Measurements from ENCODE around the gene SPTSSB.

SPTSSB gene, protein sequence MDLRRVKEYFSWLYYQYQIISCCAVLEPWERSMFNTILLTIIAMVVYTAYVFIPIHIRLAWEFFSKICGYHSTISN

GRCh38 chr3:161371441-161372320 is at the start of gene SPTSSB:
SPTSSB (minus strand) TSS chr3:161371517; CDS start chr3:161346323, 25,194 bp downstream.
- no peak within 1 kb of the TSS for H3K27ac ChIP-seq
- in situ Hi-C loops (cut with HindIII; ENCODE audit: low pct_ligation_motif_present, low sequenced_read_pairs) = no loop called here
- TF ChIP-seq, protein P1, sequence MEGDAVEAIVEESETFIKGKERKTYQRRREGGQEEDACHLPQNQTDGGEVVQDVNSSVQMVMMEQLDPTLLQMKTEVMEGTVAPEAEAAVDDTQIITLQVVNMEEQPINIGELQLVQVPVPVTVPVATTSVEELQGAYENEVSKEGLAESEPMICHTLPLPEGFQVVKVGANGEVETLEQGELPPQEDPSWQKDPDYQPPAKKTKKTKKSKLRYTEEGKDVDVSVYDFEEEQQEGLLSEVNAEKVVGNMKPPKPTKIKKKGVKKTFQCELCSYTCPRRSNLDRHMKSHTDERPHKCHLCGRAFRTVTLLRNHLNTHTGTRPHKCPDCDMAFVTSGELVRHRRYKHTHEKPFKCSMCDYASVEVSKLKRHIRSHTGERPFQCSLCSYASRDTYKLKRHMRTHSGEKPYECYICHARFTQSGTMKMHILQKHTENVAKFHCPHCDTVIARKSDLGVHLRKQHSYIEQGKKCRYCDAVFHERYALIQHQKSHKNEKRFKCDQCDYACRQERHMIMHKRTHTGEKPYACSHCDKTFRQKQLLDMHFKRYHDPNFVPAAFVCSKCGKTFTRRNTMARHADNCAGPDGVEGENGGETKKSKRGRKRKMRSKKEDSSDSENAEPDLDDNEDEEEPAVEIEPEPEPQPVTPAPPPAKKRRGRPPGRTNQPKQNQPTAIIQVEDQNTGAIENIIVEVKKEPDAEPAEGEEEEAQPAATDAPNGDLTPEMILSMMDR (IDR thresholded peaks at IDR 0.05; ENCODE audit: low read depth, low read length, missing control alignments) = peak; percentile 57
- DNase-seq = peak; percentile 2
- H3K36me3 ChIP-seq (replicated peaks) = no peaks in the 10 kb centered on the region
- H3K27me3 ChIP-seq (replicated peaks) = no peaks in the 10 kb centered on the region
- H3K4me3 ChIP-seq (ENCODE audit: low read depth, low read length) = peak within 1 kb of the TSS; percentile 57

GRCh38 chr3:161420746-161421145 is 49.4 kb upstream of the SPTSSB start:
- no peaks in the 10 kb centered on the region for H3K27me3 ChIP-seq (replicated peaks)
- TF ChIP-seq, protein P1 (IDR thresholded peaks at IDR 0.05; ENCODE audit: low read depth, low read length, missing control alignments) = peak; percentile 41
- H3K4me3 ChIP-seq (ENCODE audit: low read depth, low read length) = no peak overlapping the region
- in situ Hi-C loops (cut with HindIII; ENCODE audit: low pct_ligation_motif_present, low sequenced_read_pairs) = no loop called here
- peak; percentile 28 for DNase-seq
- no peak overlapping the region for H3K27ac ChIP-seq
- H3K36me3 ChIP-seq (replicated peaks) = no peaks in the 10 kb centered on the region

DNA sequence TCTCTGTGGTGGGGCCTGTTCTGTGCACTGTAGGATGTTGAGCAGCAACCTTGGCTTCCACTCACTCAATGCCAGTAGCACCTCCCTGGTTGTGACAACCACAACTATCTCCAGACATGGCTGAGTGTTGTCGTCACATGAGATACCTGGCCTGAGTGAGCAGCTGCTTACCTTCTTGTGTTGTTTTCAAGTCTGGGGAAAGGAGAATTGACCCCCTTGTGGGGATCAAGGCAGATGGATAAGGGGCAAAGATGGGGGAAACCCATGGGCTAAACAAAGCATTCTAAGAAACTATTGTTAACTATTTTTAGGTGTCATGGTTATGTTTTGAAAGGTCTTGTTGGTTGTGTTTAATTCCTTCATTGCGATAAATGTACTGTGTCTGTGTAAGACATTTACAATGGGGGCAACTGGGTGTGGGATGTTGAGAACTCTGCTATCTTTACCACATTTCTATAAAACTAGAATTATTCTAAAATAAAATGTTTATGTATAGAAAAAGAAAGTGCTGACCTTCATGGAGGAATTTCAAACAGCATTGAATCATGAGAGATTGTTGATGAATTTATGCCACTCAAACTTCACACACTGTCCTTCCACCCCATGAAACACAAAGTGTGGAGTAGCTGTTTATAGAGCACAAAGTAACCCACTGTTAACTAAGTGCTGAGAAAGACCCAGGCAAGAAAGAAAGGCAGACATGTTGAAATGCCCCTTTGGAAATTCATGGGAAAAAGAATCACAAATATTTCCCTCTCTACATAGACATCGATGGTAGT is 48.4 kb upstream of the SPTSSB start:
- Histone ChIP-seq H3K27ac (no peak overlapping the region), H3K4me3 (ENCODE audit: low read depth, low read length) (no peak overlapping the region), H3K36me3 (replicated peaks) (no peaks in the 10 kb centered on the region), H3K27me3 (replicated peaks) (no peaks in the 10 kb centered on the region)
- no peak for DNase-seq
- TF ChIP-seq, protein P1 (IDR thresholded peaks at IDR 0.05; ENCODE audit: low read depth, low read length, missing control alignments) = no peak
- in situ Hi-C loops (cut with HindIII; ENCODE audit: low pct_ligation_motif_present, low sequenced_read_pairs) = no loop called here

DNA sequence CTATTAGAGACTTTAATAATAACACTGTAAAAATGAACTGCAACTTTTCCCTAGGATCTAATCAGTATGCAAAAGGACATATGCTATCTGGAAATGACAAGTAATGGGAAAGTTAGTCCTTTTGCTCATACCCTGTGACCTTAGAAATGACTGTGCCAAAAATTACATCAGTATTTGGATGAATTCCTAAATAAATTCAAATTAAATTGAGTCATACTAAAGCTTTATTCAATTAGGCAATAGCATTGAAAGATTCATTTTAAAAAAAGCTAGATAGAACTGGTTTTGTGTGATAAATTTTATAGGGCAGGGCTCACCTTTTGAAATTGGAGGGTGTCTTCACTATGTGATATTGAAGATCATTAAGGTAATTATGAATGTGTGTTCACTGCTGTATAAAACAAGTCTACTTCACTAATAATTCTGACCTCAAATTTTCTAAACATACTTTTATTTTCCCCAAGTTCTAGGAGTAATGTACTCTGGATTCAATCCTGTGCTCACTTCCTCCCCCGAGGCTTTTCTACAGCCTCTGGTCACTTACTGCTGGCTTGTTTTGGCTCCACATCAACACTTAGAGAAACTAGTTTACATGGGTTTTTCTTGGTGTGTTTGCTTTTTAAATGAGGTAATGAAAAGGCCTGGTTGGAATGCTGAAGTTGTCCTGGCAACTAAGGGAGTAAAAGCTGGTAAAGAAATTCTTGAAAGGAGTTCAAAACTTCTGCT is 44.4 kb upstream of the SPTSSB start:
- Histone ChIP-seq H3K4me3 (ENCODE audit: low read depth, low read length) (no peak overlapping the region), H3K36me3 (replicated peaks) (no peaks in the 10 kb centered on the region), H3K27ac (peak overlapping the region; percentile 93), H3K27me3 (replicated peaks) (no peaks in the 10 kb centered on the region)
- DNase-seq = peak; percentile 86
- in situ Hi-C loops (cut with HindIII; ENCODE audit: low pct_ligation_motif_present, low sequenced_read_pairs) = no loop called here
- TF ChIP-seq, protein P1 (IDR thresholded peaks at IDR 0.05; ENCODE audit: low read depth, low read length, missing control alignments) = no peak

DNA sequence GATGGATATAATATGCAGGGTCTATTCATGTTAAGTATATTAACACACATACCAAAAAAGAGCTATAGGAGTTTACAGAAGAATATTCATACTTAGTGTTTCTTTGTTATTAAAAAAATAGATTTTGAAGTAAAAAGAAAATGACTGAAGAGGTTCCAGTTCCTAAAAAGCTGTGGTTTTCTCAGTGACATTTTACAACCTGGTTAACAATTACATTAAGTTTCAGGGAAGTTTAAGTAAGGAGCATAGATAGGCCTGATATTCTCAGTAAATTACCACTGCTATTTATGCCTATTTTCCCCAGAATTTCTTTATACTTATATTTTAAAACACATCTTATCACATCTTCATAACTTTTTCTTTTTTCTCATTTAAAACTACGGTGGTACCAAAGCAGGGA is 43.6 kb upstream of the SPTSSB start:
- Histone ChIP-seq H3K36me3 (replicated peaks) (no peaks in the 10 kb centered on the region), H3K27me3 (replicated peaks) (no peaks in the 10 kb centered on the region), H3K4me3 (ENCODE audit: low read depth, low read length) (no peak overlapping the region), H3K27ac (peak overlapping the region; percentile 93)
- DNase-seq = no peak
- in situ Hi-C loops (cut with HindIII; ENCODE audit: low pct_ligation_motif_present, low sequenced_read_pairs) = no loop called here
- TF ChIP-seq, protein P1 (IDR thresholded peaks at IDR 0.05; ENCODE audit: low read depth, low read length, missing control alignments) = no peak
